ENCODE data around the gene MOCS1.

Gene MOCS1

GRCh38 chr6:39947611-39948068 is 13.4 kb upstream of the MOCS1 start:
- DNase-seq, result no peak

GRCh38 chr6:39945626-39946025 is 11.4 kb upstream of the MOCS1 start:
- no peak for DNase-seq

DNA sequence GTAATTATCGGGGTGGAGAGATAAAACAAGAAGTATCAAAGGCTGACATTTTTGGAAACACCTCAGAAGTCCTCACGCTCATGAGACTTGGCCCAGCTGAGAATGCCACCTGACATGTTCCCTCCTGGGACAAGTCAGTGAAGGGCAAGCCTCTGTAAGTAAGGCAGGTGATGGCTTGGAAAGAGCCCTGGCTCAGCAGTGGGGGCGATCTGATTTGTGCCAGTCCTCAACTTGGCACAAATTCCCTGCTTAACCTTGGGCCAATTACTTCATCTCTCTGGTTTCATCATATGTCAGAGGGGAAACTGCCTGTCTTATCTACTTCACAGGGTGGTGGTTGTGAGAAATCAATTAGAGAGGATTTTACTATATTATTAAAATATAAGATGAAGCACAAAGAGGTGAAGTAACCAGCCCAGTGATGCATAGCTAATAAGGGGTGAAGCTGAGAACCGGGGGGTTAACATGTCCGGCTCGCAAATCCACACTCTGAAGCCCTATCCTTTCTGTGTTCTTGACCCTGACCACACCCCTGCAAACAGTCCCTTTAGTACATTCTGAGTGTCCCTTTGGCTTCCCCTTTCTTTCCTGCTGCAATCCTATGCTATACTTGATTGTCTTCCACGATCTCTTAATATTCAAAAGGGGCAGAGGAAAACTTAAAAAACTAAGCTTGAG is 8.8 kb upstream of the MOCS1 start:
- no peak for DNase-seq

GRCh38 chr6:39941820-39942219 is 7.6 kb upstream of the MOCS1 start:
- DNase-seq, result no peak

- DNase-seq, result no peak
Observed at GRCh38 chr6:39941138-39941537, 6.9 kb upstream of the MOCS1 start.

DNA sequence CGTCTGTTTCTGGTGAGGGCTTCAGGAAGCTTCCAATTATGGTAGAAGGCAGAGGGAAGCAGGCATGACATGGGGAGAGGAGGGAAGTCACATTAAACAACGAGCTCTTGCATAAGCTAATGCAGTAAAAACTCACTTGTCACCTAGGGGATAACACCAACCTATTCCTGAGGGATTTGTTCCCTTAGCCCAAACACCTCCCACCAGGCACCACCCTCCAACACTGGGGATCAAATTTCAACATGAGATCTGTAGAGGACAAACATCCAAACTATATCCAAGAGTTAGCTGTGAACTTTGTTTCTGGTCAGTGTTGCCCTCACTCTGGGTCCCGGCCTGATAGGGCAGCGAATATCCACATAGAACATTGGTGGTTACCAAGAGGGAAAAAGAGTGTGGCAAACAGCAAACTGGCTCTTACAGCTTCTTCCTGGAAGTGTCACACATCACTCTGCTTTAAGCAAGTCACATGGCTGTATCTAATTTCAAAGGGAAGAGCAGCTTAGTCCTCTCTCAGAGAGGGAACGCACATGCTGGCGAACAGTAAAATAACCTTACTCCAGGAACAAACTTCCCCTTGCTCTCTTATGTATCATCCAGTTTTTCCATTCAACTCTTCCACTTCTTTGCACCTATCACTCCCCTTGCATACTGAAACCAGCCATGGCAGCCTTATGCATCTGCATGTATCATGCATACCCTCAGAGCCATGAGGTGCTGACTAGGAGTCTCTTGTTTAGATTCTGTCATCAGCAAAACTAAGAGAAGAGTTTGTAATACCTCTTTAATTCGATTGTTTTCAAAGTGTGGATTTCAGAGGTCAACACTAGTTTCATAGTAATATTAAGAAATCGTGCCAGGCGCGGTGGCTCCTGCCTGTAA is 4.8 kb upstream of the MOCS1 start:
- no peak for DNase-seq

DNA sequence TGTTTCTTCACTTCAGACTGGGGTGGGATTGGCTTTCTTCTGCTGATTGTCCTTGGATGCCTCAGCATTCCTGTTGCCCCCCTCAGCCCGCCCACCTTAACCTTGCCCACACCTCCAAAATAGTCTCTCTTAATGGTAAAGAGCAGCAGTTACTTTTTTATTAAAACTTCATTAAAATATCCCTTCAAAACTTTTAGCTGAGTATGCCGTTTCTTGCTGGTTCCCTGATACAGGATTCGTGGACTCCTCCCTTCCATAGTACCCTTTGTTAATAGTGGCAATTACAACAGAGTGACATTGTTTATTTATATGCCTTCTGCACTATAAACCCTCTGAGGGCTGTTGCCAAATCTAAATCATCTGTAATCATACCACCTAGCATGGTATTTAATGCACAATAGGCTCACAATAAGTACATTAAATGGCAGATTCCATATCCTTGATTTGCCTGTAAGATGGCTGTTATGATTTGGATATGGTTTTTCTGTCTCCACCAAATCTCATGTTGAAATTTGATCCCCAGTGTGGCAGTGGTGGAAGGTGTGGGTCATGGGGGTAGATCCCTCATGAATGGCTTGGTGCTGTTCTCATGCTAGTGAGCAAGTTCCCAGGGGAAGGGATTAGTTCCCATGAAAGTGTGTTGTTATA is 3.5 kb upstream of the MOCS1 start:
- no peak for DNase-seq

- DNase-seq, result no peak
Observed at GRCh38 chr6:39936857-39937256, 2.6 kb upstream of the MOCS1 start.

DNA sequence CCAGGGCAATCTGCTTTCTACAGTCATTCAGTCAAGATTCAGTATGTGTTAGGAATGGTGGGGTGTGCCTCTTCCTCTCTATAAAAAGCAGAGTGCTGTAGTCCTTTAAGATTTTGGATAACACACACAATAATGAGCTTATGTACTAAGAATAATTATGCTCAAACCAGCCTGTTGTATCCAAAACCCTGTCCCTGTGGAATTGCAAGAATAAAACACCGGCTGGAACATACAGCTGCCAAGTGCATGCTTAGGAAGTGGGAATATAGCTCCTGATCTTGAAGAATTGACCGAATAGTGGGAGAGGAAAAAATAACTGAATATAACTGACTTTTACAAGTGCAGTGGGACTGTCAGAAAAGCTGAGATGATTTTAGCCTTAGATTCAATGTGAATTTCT is 979 bp upstream of the MOCS1 start:
- DNase-seq, result no peak

DNA sequence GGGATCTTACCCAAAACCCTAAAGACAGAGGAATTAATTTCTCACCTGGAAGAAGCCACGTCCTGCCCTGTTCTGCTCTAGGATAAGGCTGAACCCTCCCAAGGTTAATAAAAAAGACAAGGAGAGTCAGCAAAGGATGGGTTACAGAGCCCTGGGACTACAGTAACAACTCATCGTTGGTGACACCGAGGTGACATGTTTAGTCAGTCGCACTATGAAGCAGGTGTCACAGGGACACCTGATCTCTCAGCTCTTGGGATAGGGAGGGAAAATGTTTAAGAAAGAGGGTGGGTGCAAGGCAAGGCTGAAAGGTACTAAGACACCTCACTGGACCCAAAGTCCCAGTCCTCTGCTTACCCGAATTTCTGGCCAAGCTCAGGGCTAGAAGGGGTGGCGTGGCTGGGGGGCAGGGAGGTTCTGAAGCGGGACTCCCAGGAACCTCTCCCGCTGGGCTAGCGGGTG is 562 bp downstream of the MOCS1 start:
- DNase-seq, result no peak

DNA sequence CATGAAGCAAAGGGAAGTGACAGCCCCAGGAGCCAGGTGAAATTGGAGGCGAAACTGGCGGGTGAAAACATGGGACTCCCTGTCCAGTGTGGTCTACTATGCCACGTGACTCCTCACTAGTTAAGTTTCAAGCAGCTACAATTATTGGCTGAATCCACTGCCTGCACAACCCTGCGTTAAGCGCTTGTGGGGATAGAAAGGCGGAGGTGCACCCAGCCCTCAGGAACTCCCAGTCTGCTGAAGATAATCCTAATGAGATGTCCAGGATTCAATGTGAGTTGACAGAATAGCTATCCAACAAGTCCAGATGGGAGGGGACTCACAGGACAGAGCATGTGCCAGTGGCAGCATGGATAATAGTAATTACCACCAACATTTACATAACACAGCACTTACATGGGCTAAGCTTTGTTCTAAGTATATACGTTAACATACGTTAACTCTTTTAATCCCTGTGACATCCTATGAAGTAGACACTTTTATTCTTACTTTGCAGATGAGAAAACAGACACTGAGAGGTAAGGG is 1.8 kb downstream of the MOCS1 start:
- no peak for DNase-seq

- DNase-seq, result no peak
Observed at GRCh38 chr6:39931607-39932006, 2.7 kb downstream of the MOCS1 start.

- no peak for DNase-seq
Observed at GRCh38 chr6:39930540-39930939, 3.7 kb downstream of the MOCS1 start.

GRCh38 chr6:39929733-39930461 is 4.4 kb downstream of the MOCS1 start:
- DNase-seq, result no peak

- DNase-seq, result no peak
Observed at GRCh38 chr6:39929039-39929732, 5.1 kb downstream of the MOCS1 start.

- no peak for DNase-seq
Observed at GRCh38 chr6:39927159-39927558, 7.1 kb downstream of the MOCS1 start.

- no peak for DNase-seq
Observed at GRCh38 chr6:39926668-39927067, 7.6 kb downstream of the MOCS1 start.

DNA sequence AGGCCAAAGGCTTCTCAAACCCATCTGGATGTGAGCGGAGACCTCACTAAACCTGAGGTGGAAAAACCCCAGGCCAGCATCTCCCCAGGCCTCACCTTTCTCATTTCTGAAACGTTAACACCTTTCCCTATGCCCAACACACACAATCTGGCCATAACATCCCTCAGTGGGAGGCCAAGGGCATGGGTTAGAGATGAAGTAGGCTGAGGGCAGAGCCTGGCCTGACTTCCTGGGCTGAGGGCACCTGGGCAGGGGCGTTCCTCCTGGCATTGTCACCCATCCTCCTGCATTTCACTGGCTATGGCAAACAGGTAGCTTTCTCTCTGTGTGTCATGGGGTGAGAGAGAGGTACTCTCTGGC is 8.4 kb downstream of the MOCS1 start:
- no peak for DNase-seq

- no peak for DNase-seq
Observed at GRCh38 chr6:39925191-39925930, 8.9 kb downstream of the MOCS1 start.

DNA sequence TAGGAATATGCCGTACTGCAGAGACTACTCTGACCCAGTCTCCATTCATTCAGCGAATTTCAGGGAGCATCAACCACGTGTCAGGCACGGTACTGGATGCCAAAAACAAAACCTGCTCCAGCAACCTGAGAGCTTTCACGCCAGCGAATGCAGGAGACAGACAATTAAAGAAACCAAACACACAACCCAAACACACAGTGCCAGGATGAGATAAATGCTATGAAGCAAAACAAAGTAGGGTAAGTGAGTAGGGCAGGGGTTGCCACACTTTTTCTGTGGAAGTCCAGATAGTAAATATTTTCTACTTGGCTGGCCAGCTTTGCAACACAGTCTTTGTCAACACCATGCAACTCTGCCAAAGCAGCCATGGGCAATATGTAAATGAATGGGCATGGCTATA is 10.0 kb downstream of the MOCS1 start:
- DNase-seq, result no peak

- DNase-seq, result no peak
Observed at GRCh38 chr6:39923861-39924260, 10.4 kb downstream of the MOCS1 start.

Data from DMS79 treated with DMSO at 0.1 percent for 48 hours (cell line).